H1 (cell line): ENCODE results near the gene FGF11. TPM values are rescaled to one million over a fixed set of nuclear protein-coding genes. Genes with fewer than 3 reads are reported as not detected.

Experiments used
- SRF ChIP-seq: IDR thresholded peaks from 2 replicates; pipeline ENCODE4 v1.6.1; 2011; ENCODE audit warnings: mild to moderate bottlenecking, low read depth, low read length, moderate library complexity
- polyA plus RNA-seq, 7 experiments: library from polyadenylated mRNA; depleted of rRNA in 3 of 7; stranded (reverse) in 5 of 7; unstranded in 2 of 7; fragments of >200 nt in 5 of 7; fragments of 200-250 nt in 2 of 7; gene quantifications; 1 replicate in 5 of 7; 2 replicates in 1 of 7; 4 replicates in 1 of 7; pipeline versions ENCODE4 v1.2.1 to v1.2.3, GENCODE V29; 2011 to 2013; ENCODE audit warnings: missing spikeins in 2 of 7, mixed read lengths in 2 of 7
- total RNA-seq: library from RNA; stranded (reverse); fragmentation: NEBNext Ultra II Directional; extraction: Animal tissue kit (Norgen Biotek cat#: 25700); gene quantifications from 2 replicates; pipeline ENCODE4 v1.2.1, GENCODE V29; 2021
- TF ChIP-seq, protein P1 (sequence below): fragments of 300-600 bp; sonication (generic); IDR thresholded peaks from 2 replicates; pipeline ENCODE4 v1.7.1; 2012; ENCODE audit warnings: low read length, moderate library complexity, mild to moderate bottlenecking, inconsistent platforms; ENCODE audit not compliant: insufficient replicate concordance

FGF11 gene
- total and polyA plus RNA-seq, 2 of the 8 experiments (the other 6 are each of a cell fraction or from before 2014, with no cell fraction given): 11.8 to 26.1 TPM

DNA sequence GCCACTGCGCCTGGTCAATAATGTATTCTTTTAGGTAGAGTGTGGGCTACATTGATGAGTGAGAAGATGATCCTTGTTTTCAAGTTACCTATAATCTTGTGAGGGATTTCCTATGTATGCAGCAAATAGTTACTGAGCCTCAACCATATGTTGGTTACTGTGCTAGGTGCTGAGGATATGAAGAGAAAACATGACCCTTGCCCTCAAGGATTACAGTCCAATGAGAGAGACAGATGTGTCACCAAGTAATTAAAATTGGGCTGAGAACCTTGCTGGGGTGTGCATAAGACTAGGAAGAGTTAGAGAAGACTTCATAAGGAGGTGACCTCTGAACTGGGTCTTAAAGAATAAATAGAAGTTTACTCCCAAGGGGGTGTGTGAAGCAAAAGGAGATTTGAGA, 52.3 kb downstream of the FGF11 start (continued):
- TF ChIP-seq, protein P1, sequence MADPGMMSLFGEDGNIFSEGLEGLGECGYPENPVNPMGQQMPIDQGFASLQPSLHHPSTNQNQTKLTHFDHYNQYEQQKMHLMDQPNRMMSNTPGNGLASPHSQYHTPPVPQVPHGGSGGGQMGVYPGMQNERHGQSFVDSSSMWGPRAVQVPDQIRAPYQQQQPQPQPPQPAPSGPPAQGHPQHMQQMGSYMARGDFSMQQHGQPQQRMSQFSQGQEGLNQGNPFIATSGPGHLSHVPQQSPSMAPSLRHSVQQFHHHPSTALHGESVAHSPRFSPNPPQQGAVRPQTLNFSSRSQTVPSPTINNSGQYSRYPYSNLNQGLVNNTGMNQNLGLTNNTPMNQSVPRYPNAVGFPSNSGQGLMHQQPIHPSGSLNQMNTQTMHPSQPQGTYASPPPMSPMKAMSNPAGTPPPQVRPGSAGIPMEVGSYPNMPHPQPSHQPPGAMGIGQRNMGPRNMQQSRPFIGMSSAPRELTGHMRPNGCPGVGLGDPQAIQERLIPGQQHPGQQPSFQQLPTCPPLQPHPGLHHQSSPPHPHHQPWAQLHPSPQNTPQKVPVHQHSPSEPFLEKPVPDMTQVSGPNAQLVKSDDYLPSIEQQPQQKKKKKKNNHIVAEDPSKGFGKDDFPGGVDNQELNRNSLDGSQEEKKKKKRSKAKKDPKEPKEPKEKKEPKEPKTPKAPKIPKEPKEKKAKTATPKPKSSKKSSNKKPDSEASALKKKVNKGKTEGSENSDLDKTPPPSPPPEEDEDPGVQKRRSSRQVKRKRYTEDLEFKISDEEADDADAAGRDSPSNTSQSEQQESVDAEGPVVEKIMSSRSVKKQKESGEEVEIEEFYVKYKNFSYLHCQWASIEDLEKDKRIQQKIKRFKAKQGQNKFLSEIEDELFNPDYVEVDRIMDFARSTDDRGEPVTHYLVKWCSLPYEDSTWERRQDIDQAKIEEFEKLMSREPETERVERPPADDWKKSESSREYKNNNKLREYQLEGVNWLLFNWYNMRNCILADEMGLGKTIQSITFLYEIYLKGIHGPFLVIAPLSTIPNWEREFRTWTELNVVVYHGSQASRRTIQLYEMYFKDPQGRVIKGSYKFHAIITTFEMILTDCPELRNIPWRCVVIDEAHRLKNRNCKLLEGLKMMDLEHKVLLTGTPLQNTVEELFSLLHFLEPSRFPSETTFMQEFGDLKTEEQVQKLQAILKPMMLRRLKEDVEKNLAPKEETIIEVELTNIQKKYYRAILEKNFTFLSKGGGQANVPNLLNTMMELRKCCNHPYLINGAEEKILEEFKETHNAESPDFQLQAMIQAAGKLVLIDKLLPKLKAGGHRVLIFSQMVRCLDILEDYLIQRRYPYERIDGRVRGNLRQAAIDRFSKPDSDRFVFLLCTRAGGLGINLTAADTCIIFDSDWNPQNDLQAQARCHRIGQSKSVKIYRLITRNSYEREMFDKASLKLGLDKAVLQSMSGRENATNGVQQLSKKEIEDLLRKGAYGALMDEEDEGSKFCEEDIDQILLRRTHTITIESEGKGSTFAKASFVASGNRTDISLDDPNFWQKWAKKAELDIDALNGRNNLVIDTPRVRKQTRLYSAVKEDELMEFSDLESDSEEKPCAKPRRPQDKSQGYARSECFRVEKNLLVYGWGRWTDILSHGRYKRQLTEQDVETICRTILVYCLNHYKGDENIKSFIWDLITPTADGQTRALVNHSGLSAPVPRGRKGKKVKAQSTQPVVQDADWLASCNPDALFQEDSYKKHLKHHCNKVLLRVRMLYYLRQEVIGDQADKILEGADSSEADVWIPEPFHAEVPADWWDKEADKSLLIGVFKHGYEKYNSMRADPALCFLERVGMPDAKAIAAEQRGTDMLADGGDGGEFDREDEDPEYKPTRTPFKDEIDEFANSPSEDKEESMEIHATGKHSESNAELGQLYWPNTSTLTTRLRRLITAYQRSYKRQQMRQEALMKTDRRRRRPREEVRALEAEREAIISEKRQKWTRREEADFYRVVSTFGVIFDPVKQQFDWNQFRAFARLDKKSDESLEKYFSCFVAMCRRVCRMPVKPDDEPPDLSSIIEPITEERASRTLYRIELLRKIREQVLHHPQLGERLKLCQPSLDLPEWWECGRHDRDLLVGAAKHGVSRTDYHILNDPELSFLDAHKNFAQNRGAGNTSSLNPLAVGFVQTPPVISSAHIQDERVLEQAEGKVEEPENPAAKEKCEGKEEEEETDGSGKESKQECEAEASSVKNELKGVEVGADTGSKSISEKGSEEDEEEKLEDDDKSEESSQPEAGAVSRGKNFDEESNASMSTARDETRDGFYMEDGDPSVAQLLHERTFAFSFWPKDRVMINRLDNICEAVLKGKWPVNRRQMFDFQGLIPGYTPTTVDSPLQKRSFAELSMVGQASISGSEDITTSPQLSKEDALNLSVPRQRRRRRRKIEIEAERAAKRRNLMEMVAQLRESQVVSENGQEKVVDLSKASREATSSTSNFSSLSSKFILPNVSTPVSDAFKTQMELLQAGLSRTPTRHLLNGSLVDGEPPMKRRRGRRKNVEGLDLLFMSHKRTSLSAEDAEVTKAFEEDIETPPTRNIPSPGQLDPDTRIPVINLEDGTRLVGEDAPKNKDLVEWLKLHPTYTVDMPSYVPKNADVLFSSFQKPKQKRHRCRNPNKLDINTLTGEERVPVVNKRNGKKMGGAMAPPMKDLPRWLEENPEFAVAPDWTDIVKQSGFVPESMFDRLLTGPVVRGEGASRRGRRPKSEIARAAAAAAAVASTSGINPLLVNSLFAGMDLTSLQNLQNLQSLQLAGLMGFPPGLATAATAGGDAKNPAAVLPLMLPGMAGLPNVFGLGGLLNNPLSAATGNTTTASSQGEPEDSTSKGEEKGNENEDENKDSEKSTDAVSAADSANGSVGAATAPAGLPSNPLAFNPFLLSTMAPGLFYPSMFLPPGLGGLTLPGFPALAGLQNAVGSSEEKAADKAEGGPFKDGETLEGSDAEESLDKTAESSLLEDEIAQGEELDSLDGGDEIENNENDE: no peak
- no peak for TF ChIP-seq SRF
